ENCODE results near the gene DVL2. TPM values are rescaled to one million over a fixed set of nuclear protein-coding genes. Genes with fewer than 3 reads are reported as not detected.

The DVL2 gene
- polyA plus RNA-seq, 1 donor from 2014 or later = 41.1 TPM

GRCh38 chr17:7224110-7224509 is 10.2 kb downstream of the DVL2 start:
- H3K79me2 ChIP-seq (replicated peaks; ENCODE audit: insufficient read depth, low read length) = peaks cover 3% of the 10 kb centered on the region
- no peak overlapping the region for H3K4me2 ChIP-seq (ENCODE audit: low read length)
- no peaks in the 10 kb centered on the region for H3K36me3 ChIP-seq (ENCODE audit: insufficient read depth, low read length)
- no peak overlapping the region for H3K4me3 ChIP-seq (ENCODE audit: low read length)
- H3K9me3 ChIP-seq (ENCODE audit: low read length) = no peaks in the 10 kb centered on the region
- H3K27ac ChIP-seq (ENCODE audit: low read length) = no peak overlapping the region
- no peaks in the 10 kb centered on the region for H3F3A ChIP-seq (ENCODE audit: insufficient read depth, low read length, poor library complexity, severe bottlenecking)
- TF ChIP-seq EP300 (conservative IDR thresholded peaks at IDR 0.05; ENCODE audit: poor library complexity, severe bottlenecking) = no peak
- no peak for TF ChIP-seq TAF1 (IDR thresholded peaks at IDR 0.05; ENCODE audit: low read depth)
- no peak for TF ChIP-seq SMC3 (conservative IDR thresholded peaks at IDR 0.05; ENCODE audit: poor library complexity)
- no peak for TF ChIP-seq POLR2AphosphoS5 (IDR thresholded peaks at IDR 0.05)
- no peak for TF ChIP-seq MXI1 (conservative IDR thresholded peaks at IDR 0.05; ENCODE audit: poor library complexity, severe bottlenecking)
- TF ChIP-seq, protein P1, sequence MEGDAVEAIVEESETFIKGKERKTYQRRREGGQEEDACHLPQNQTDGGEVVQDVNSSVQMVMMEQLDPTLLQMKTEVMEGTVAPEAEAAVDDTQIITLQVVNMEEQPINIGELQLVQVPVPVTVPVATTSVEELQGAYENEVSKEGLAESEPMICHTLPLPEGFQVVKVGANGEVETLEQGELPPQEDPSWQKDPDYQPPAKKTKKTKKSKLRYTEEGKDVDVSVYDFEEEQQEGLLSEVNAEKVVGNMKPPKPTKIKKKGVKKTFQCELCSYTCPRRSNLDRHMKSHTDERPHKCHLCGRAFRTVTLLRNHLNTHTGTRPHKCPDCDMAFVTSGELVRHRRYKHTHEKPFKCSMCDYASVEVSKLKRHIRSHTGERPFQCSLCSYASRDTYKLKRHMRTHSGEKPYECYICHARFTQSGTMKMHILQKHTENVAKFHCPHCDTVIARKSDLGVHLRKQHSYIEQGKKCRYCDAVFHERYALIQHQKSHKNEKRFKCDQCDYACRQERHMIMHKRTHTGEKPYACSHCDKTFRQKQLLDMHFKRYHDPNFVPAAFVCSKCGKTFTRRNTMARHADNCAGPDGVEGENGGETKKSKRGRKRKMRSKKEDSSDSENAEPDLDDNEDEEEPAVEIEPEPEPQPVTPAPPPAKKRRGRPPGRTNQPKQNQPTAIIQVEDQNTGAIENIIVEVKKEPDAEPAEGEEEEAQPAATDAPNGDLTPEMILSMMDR (IDR thresholded peaks at IDR 0.05; ENCODE audit: poor library complexity, severe bottlenecking) = no peak
- no peak for TF ChIP-seq REST (IDR thresholded peaks at IDR 0.05; ENCODE audit: borderline replicate concordance)
- no peak for TF ChIP-seq EZH2 (IDR thresholded peaks at IDR 0.05; ENCODE audit: borderline replicate concordance, insufficient read depth, low read length, poor library complexity, severe bottlenecking)
- TF ChIP-seq RAD21 (conservative IDR thresholded peaks at IDR 0.05) = no peak
- no peaks in the 10 kb centered on the region for H3K9me2 ChIP-seq (ENCODE audit: insufficient read depth, low read length)
- no peaks in the 10 kb centered on the region for H4K20me1 ChIP-seq (ENCODE audit: insufficient read depth)
- H2AFZ ChIP-seq (ENCODE audit: low read depth, low read length) = no peak overlapping the region
- no peak overlapping the region for H3K9ac ChIP-seq (ENCODE audit: low read length)
- no peaks in the 10 kb centered on the region for H3K27me3 ChIP-seq (ENCODE audit: insufficient read depth, low read depth, low read length)

- no peaks in the 10 kb centered on the region for H4K20me1 ChIP-seq (ENCODE audit: insufficient read depth)
These were observed 10.9 kb downstream of the DVL2 start for GRCh38 chr17:7223375-7223774.

More at GRCh38 chr17:7223375-7223774, 10.9 kb downstream of the DVL2 start:
- Histone ChIP-seq H3K9me3 (ENCODE audit: low read length) (no peaks in the 10 kb centered on the region), H3K36me3 (ENCODE audit: insufficient read depth, low read length) (no peaks in the 10 kb centered on the region), H3K4me2 (ENCODE audit: low read length) (no peak overlapping the region), H3K4me3 (ENCODE audit: low read length) (no peak overlapping the region), H3K27ac (ENCODE audit: low read length) (no peak overlapping the region), H3K9me2 (ENCODE audit: insufficient read depth, low read length) (no peaks in the 10 kb centered on the region), H3K9ac (ENCODE audit: low read length) (no peak overlapping the region), H2AFZ (ENCODE audit: low read depth, low read length) (no peak overlapping the region), H3F3A (ENCODE audit: insufficient read depth, low read length, poor library complexity, severe bottlenecking) (no peaks in the 10 kb centered on the region), H3K27me3 (ENCODE audit: insufficient read depth, low read depth, low read length) (no peaks in the 10 kb centered on the region), H3K79me2 (replicated peaks; ENCODE audit: insufficient read depth, low read length) (peaks cover 10% of the 10 kb centered on the region)
- no peak for TF ChIP-seq REST (IDR thresholded peaks at IDR 0.05; ENCODE audit: borderline replicate concordance)
- no peak for TF ChIP-seq EZH2 (IDR thresholded peaks at IDR 0.05; ENCODE audit: borderline replicate concordance, insufficient read depth, low read length, poor library complexity, severe bottlenecking)
- TF ChIP-seq RAD21 (conservative IDR thresholded peaks at IDR 0.05) = no peak
- TF ChIP-seq, protein P1 (IDR thresholded peaks at IDR 0.05; ENCODE audit: poor library complexity, severe bottlenecking) = no peak
- no peak for TF ChIP-seq TAF1 (IDR thresholded peaks at IDR 0.05; ENCODE audit: low read depth)
- TF ChIP-seq MXI1 (conservative IDR thresholded peaks at IDR 0.05; ENCODE audit: poor library complexity, severe bottlenecking) = no peak
- TF ChIP-seq SMC3 (conservative IDR thresholded peaks at IDR 0.05; ENCODE audit: poor library complexity) = no peak
- TF ChIP-seq EP300 (conservative IDR thresholded peaks at IDR 0.05; ENCODE audit: poor library complexity, severe bottlenecking) = no peak
- no peak for TF ChIP-seq POLR2AphosphoS5 (IDR thresholded peaks at IDR 0.05)
